HTERT RPE-1 (cell line): ENCODE results near the gene NGLY1.

ENCODE experiments used
- in situ Hi-C: fragments of 300-500 bp; cut with MboI; formaldehyde crosslinking; loops from 4 replicates; pipeline ENCODE4 v1.14.3; 2020; ENCODE audit warnings: low sequenced_read_pairs

Gene NGLY1

GRCh38 chr3:25784971-25785370 lies 1.7 kb upstream of the NGLY1 start:
- in situ Hi-C loops: no loop called here

- in situ Hi-C loops: no loop called here
Observed at GRCh38 chr3:25783661-25784512, 644 bp upstream of the NGLY1 start.

- in situ Hi-C loops: no loop called here
Observed at GRCh38 chr3:25782636-25782937, 656 bp downstream of the NGLY1 start.

- in situ Hi-C loops: no loop called here
Observed at GRCh38 chr3:25781758-25782594, 1.3 kb downstream of the NGLY1 start.

GRCh38 chr3:25781145-25781757 lies 2.0 kb downstream of the NGLY1 start:
- in situ Hi-C loops: no loop called here

GRCh38 chr3:25780618-25781017 lies 2.6 kb downstream of the NGLY1 start:
- in situ Hi-C loops: no loop called here

GRCh38 chr3:25775936-25776335 lies 7.3 kb downstream of the NGLY1 start:
- in situ Hi-C loops: no loop called here

GRCh38 chr3:25768851-25769250 lies 14.4 kb downstream of the NGLY1 start:
- in situ Hi-C loops: no loop called here

GRCh38 chr3:25751725-25752124 lies 31.5 kb downstream of the NGLY1 start:
- in situ Hi-C loops: no loop called here

- in situ Hi-C loops: no loop called here
Observed at GRCh38 chr3:25751048-25751447, 32.2 kb downstream of the NGLY1 start.

GRCh38 chr3:25749031-25749581 lies 34.1 kb downstream of the NGLY1 start:
- in situ Hi-C loops: no loop called here

GRCh38 chr3:25748189-25748588 lies 35.1 kb downstream of the NGLY1 start:
- in situ Hi-C loops: no loop called here

- in situ Hi-C loops: no loop called here
Observed at GRCh38 chr3:25747033-25747432, 36.2 kb downstream of the NGLY1 start.

- in situ Hi-C loops: no loop called here
Observed at GRCh38 chr3:25744470-25744869, 38.8 kb downstream of the NGLY1 start.

- in situ Hi-C loops: no loop called here
Observed at GRCh38 chr3:25728101-25728500, 55.1 kb downstream of the NGLY1 start.

- in situ Hi-C loops: no loop called here
Observed at GRCh38 chr3:25727316-25727715, 55.9 kb downstream of the NGLY1 start.

- in situ Hi-C loops: no loop called here
Observed at GRCh38 chr3:25725810-25726209, 57.4 kb downstream of the NGLY1 start.

GRCh38 chr3:25724948-25725645 lies 58.1 kb downstream of the NGLY1 start:
- in situ Hi-C loops: no loop called here

GRCh38 chr3:25723802-25724201 lies 59.4 kb downstream of the NGLY1 start:
- in situ Hi-C loops: no loop called here

GRCh38 chr3:25719321-25719720 lies 63.9 kb downstream of the NGLY1 start:
- in situ Hi-C loops: no loop called here
